ENCODE measurements around the gene NDUFS5.
"Not testable (repeated sequence)": the region's sequence is repeated elsewhere in the genome, so short reads cannot be mapped to it uniquely, and the experiment has no call there.

Gene NDUFS5

GRCh38 chr1:38997034-38997900 lies 28.9 kb upstream of the NDUFS5 start:
- peaks cover 27% of the 10 kb centered on the region for H3K4me1 ChIP-seq (ENCODE audit: control insufficient read depth, insufficient read depth, low read length)
- H3K9ac ChIP-seq (ENCODE audit: low read length) = no peak overlapping the region
- no peaks in the 10 kb centered on the region for H3K27me3 ChIP-seq (ENCODE audit: control insufficient read depth, insufficient read depth, low read length)
- H3K36me3 ChIP-seq (ENCODE audit: control insufficient read depth, insufficient read depth, low read length) = peaks cover 3% of the 10 kb centered on the region
- no peak overlapping the region for H3K4me3 ChIP-seq (ENCODE audit: low read length)
- no peaks in the 10 kb centered on the region for H3K9me3 ChIP-seq (ENCODE audit: control insufficient read depth, low read length)

GRCh38 chr1:38997901-38998190 lies 28.3 kb upstream of the NDUFS5 start:
- Histone ChIP-seq H3K9ac (ENCODE audit: low read length) (no peak overlapping the region), H3K36me3 (ENCODE audit: control insufficient read depth, insufficient read depth, low read length) (peaks cover 7% of the 10 kb centered on the region), H3K4me1 (ENCODE audit: control insufficient read depth, insufficient read depth, low read length) (peaks cover 22% of the 10 kb centered on the region), H3K9me3 (ENCODE audit: control insufficient read depth, low read length) (no peaks in the 10 kb centered on the region), H3K27me3 (ENCODE audit: control insufficient read depth, insufficient read depth, low read length) (no peaks in the 10 kb centered on the region), H3K4me3 (ENCODE audit: low read length) (no peak overlapping the region)

GRCh38 chr1:39001516-39002421 lies 24.4 kb upstream of the NDUFS5 start:
- no peak overlapping the region for H3K9ac ChIP-seq (ENCODE audit: low read length)
- H3K4me1 ChIP-seq (ENCODE audit: control insufficient read depth, insufficient read depth, low read length) = peaks cover 14% of the 10 kb centered on the region
- no peak overlapping the region for H3K4me3 ChIP-seq (ENCODE audit: low read length)
- no peaks in the 10 kb centered on the region for H3K27me3 ChIP-seq (ENCODE audit: control insufficient read depth, insufficient read depth, low read length)
- H3K9me3 ChIP-seq (ENCODE audit: control insufficient read depth, low read length) = no peaks in the 10 kb centered on the region
- H3K36me3 ChIP-seq (ENCODE audit: control insufficient read depth, insufficient read depth, low read length) = peaks cover 9% of the 10 kb centered on the region

- H3K9me3 ChIP-seq (ENCODE audit: control insufficient read depth, low read length) = no peaks in the 10 kb centered on the region
- no peaks in the 10 kb centered on the region for H3K4me1 ChIP-seq (ENCODE audit: control insufficient read depth, insufficient read depth, low read length)
- H3K36me3 ChIP-seq (ENCODE audit: control insufficient read depth, insufficient read depth, low read length) = peaks cover 9% of the 10 kb centered on the region
- no peaks in the 10 kb centered on the region for H3K27me3 ChIP-seq (ENCODE audit: control insufficient read depth, insufficient read depth, low read length)
- no peak overlapping the region for H3K9ac ChIP-seq (ENCODE audit: low read length)
- no peak overlapping the region for H3K4me3 ChIP-seq (ENCODE audit: low read length)
Measured at GRCh38 chr1:39003281-39003680, 22.9 kb upstream of the NDUFS5 start.

- Histone ChIP-seq H3K4me3 (ENCODE audit: low read length) (no peak overlapping the region), H3K9ac (ENCODE audit: low read length) (no peak overlapping the region), H3K27me3 (ENCODE audit: control insufficient read depth, insufficient read depth, low read length) (no peaks in the 10 kb centered on the region), H3K4me1 (ENCODE audit: control insufficient read depth, insufficient read depth, low read length) (no peaks in the 10 kb centered on the region), H3K36me3 (ENCODE audit: control insufficient read depth, insufficient read depth, low read length) (peaks cover 9% of the 10 kb centered on the region), H3K9me3 (ENCODE audit: control insufficient read depth, low read length) (no peaks in the 10 kb centered on the region)
Measured at GRCh38 chr1:39003794-39004193, 22.4 kb upstream of the NDUFS5 start.

- Histone ChIP-seq H3K9ac (ENCODE audit: low read length) (no peak overlapping the region), H3K36me3 (ENCODE audit: control insufficient read depth, insufficient read depth, low read length) (peaks cover 7% of the 10 kb centered on the region), H3K4me3 (ENCODE audit: low read length) (no peak overlapping the region), H3K9me3 (ENCODE audit: control insufficient read depth, low read length) (no peaks in the 10 kb centered on the region), H3K27me3 (ENCODE audit: control insufficient read depth, insufficient read depth, low read length) (no peaks in the 10 kb centered on the region), H3K4me1 (ENCODE audit: control insufficient read depth, insufficient read depth, low read length) (no peaks in the 10 kb centered on the region)
Measured at GRCh38 chr1:39006287-39006686, 19.9 kb upstream of the NDUFS5 start.

- Histone ChIP-seq H3K9ac (ENCODE audit: low read length) (no peak overlapping the region), H3K4me3 (ENCODE audit: low read length) (no peak overlapping the region), H3K36me3 (ENCODE audit: control insufficient read depth, insufficient read depth, low read length) (peaks cover 6% of the 10 kb centered on the region)
Measured at GRCh38 chr1:39006726-39007645, 19.2 kb upstream of the NDUFS5 start.

GRCh38 chr1:39014956-39015355 lies 11.2 kb upstream of the NDUFS5 start:
- not testable (repeated sequence) for H3K9ac ChIP-seq (ENCODE audit: low read length); H3K9me3 ChIP-seq (ENCODE audit: control insufficient read depth, low read length); H3K4me1 ChIP-seq (ENCODE audit: control insufficient read depth, insufficient read depth, low read length); H3K27me3 ChIP-seq (ENCODE audit: control insufficient read depth, insufficient read depth, low read length); H3K36me3 ChIP-seq (ENCODE audit: control insufficient read depth, insufficient read depth, low read length); H3K4me3 ChIP-seq (ENCODE audit: low read length)

More at GRCh38 chr1:39006726-39007645, 19.2 kb upstream of the NDUFS5 start:
- Histone ChIP-seq H3K9me3 (ENCODE audit: control insufficient read depth, low read length) (no peaks in the 10 kb centered on the region), H3K4me1 (ENCODE audit: control insufficient read depth, insufficient read depth, low read length) (no peaks in the 10 kb centered on the region), H3K27me3 (ENCODE audit: control insufficient read depth, insufficient read depth, low read length) (no peaks in the 10 kb centered on the region)

GRCh38 chr1:39016604-39017171 lies 9.5 kb upstream of the NDUFS5 start:
- Histone ChIP-seq H3K4me3 (ENCODE audit: low read length) (no peak overlapping the region), H3K4me1 (ENCODE audit: control insufficient read depth, insufficient read depth, low read length) (no peaks in the 10 kb centered on the region), H3K27me3 (ENCODE audit: control insufficient read depth, insufficient read depth, low read length) (no peaks in the 10 kb centered on the region), H3K36me3 (ENCODE audit: control insufficient read depth, insufficient read depth, low read length) (no peaks in the 10 kb centered on the region), H3K9ac (ENCODE audit: low read length) (no peak overlapping the region), H3K9me3 (ENCODE audit: control insufficient read depth, low read length) (no peaks in the 10 kb centered on the region)

- Histone ChIP-seq H3K4me3 (ENCODE audit: low read length) (no peak overlapping the region), H3K9me3 (ENCODE audit: control insufficient read depth, low read length) (no peaks in the 10 kb centered on the region), H3K36me3 (ENCODE audit: control insufficient read depth, insufficient read depth, low read length) (no peaks in the 10 kb centered on the region), H3K4me1 (ENCODE audit: control insufficient read depth, insufficient read depth, low read length) (no peaks in the 10 kb centered on the region), H3K9ac (ENCODE audit: low read length) (no peak overlapping the region), H3K27me3 (ENCODE audit: control insufficient read depth, insufficient read depth, low read length) (no peaks in the 10 kb centered on the region)
Measured at GRCh38 chr1:39017266-39017665, 8.9 kb upstream of the NDUFS5 start.

- H3K27me3 ChIP-seq (ENCODE audit: control insufficient read depth, insufficient read depth, low read length); H3K9ac ChIP-seq (ENCODE audit: low read length); H3K36me3 ChIP-seq (ENCODE audit: control insufficient read depth, insufficient read depth, low read length); H3K4me1 ChIP-seq (ENCODE audit: control insufficient read depth, insufficient read depth, low read length); H3K9me3 ChIP-seq (ENCODE audit: control insufficient read depth, low read length); H3K4me3 ChIP-seq (ENCODE audit: low read length): not testable (repeated sequence)
Measured at GRCh38 chr1:39020494-39020893, 5.7 kb upstream of the NDUFS5 start.

Measured in mucosa of stomach (tissue), 1 donor.